HG03103 (cell line): ENCODE results near the gene GADD45G.
A peak's percentile ranks its signal among the peaks of the same experiment; 100 is the strongest.

Experiments
- ATAC-seq: cut with Tn5 transposase; IDR thresholded peaks from one replicate; pipeline ENCODE4 v1.9.1; 2021; ENCODE audit warnings: low read depth; ENCODE audit not compliant: unreplicated experiment

The GADD45G gene

DNA sequence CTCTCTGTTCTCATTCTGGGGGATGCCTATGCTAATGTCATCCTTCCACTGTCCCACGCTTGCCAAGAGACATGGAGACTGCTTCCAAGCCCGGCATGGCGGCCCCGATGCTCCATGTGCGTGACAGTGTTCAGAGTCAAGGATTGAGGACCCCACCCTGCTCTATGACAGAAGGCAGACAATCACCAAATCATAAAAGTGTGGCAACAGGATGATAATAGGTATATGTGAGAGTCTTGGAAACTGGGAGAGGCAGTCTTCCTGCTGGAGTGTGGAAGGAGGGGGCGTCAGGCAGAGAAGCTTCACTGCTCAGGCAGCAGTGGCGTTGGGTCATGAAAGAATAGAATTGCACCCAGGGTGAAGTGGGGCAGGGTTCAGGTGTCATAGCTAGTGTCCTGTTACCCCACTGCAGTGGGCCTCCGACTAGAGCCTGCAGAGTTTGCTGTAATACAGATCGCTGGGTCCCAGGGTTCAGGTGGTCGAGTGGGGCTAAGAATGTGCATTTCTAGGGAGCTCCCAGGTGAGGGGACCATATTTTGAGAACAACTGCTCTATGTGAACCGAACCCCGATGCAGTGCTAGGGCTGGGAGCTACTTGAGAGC lies 12.5 kb upstream of the GADD45G start:
- ATAC-seq: no peak

DNA sequence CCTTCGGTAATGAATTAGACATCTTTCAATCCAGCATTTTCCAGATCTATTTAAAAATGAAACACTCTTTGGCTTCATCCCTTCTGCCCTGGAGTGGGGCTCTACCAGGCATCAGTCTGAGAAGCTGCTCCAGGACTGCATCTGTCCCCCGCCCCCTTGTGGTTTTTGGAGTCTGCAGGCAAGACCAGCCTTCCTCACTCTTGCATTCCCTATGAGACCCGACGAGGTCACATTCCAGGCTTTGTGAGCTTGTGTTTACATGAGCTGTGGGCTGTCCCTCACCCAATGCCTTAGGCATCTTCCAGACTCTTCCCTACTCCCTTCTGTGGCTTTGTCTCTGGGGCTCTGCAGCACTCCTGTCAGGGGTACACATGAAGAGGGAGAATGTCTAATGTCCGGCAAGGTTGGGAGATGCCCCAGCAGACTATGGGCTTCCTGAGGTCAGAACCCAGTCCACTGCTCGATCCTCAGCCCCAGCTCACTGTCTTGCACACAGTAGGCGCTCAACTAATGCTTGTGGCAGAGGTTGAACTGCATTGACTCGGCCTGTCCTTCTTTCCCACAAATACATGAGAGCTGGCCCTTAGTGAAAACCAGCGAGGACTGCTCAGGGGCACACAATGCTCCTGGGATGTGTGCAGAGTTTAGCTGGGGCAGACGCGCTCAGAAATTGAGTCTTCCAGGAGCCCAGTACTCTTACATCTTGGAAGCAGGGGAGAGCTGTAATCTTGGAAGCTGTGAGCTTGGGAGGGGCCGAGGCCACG lies 11.7 kb upstream of the GADD45G start:
- ATAC-seq: no peak

DNA sequence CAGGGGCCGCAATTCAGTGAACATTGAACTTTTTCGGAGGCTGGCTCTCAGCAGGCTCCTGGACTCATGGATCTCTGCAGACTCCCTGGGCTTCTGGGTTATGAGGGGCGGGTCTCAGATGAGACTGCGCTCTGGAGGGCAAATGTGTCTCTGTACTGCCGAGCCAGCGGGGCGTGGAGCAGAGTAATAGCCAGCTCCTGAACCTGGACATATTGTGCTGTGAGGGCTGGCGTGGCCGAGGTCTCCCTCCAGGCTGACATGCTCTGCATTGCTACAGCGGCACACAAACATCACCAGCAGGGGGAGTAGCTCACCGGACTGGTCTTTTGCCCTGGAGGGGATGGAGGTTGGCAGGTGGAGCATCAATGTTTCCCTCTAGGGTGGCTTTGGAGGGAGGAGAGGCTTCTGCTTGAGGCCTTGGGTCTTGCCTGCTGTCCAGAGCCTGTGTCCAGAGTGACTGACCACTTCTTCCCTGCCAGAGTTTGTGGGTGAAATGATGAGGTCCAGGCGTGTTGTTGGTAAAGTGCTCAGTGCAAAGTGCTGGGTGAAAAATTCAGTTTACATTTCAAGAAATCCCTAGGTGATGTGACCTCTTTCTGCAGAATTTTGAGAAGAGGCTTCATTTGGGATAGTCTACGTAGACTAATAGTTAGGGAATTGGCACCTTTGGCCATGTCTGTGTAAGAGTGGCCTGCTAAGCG lies 10.9 kb upstream of the GADD45G start:
- ATAC-seq: peak; percentile 51

DNA sequence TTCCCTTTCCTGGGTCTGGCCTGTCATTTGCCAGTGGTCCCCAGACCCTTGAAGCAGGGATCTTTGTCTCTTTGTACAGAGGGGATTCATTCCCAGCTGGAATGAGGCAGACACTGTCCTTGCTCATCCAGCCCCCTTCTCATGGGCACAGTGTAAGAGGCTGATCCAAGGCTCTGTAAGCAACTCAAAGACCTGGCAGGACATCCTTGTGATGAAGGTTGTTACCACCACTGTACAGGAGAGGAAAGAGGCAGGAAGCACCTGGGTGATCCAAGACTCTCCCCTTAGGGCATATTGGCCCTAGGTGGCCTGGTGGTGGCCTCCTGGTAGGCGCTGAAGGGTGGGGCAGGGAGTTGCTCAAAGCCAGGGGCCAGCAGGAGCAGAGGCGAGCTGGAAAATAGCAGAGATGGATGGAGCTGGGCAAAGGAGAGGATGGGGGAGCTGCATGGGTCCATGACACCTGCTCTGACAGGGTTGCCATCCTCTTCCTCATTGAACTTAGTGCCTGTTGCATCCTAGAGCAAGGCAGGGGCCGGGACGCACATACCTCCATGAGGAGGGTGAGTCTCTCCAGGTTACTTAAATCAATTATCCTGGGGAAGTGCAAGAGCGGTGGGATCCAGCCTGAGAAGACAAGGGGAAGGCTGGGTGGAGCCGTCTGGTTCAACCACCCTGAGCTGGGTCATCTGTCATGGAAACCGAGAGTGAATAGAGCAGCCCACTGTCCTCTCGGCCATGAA lies 9.8 kb upstream of the GADD45G start:
- ATAC-seq: no peak

DNA sequence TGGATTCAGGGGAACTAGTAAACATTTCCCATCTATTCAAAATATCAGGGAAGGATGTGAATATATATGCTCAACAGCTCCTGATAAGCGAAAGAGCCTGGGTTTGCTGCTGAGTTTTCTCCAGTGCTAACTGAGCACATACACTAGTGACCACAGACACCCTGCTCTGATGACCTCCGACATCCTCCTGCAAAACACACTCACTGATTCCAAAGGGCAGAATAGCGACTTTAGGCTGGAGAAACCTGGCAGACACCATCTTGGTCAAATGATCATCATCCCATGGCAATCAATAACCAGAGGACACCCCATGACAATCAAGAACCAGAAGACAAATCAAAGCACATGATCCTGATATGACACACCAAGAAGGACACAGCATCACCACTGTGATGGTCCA lies 9.2 kb upstream of the GADD45G start:
- ATAC-seq: no peak

DNA sequence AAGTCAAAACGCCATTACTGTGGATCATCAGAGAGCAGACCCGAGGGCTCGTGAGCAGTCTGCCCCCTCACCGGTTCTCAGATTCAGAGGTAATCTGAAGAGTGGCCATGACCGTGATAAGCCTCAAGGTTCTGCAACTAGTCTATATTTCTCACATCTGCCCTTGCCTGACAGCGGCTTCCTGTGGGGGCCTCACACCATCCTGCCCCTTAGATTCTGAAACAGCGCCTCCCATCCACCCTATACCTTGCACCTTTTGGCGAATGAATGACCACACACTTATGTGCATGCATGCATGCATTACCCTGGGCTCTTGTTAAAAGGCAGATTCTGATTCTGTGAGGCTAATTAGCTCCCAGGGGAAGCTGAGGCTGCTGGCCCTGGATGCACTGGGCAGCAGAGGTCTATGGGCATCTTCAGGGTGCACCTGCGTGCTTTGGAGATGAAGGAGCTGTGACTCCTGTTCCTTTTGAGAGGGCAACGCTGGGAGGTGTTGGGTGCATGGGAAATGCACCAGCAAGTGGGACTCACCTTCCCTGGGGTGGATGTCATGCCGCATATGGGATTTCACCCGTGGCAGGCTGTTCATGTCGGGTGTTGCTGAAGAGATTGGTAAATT lies 7.8 kb upstream of the GADD45G start:
- ATAC-seq: no peak

DNA sequence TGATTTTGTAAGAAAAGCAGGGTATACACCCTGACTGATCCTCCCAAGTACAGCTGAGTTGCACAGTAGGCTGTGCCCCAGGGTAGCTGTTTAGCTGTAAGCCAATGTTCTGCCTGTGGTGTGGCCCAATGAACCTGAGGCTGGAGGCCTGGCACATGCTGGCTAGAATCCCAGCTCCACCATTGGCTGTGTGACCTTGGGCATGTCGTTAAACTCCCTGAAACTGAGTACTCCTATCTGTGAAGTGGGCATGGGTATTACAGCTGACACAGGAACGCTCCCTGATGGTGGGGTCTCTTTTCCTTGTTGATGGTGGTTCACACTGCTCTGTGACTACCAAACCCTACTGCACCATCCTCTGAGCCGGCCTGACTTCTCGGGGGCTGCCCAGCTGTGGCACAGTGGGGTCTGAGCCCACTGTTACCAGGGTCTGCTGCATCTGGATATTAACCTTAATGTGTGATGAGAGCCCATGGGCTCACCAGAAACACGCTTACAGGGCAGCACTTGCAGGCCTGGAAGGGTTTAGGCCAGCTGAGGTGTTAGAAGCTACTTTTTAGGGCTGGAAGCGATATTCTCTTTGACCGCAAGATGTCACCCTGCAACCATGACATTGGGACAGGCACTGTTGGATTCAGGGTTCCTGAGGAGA lies 7.0 kb upstream of the GADD45G start:
- no peak for ATAC-seq

DNA sequence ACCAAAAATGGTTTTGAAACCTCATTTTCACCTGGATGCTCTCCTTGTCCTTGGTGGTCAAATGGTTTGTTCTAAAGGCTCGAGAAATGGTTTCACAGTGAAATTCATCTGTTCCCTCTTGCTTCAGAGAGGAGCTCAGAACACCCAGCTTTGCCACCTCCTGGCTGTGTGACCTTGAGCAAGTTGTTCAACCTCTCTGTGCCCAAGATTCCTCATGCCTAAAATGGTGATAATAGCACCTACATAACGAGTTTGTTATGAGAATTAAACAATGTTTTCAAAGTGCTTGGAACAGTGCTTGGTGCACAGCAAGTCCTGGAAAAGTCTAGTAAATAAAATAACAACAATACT lies 6.5 kb upstream of the GADD45G start:
- no peak for ATAC-seq

DNA sequence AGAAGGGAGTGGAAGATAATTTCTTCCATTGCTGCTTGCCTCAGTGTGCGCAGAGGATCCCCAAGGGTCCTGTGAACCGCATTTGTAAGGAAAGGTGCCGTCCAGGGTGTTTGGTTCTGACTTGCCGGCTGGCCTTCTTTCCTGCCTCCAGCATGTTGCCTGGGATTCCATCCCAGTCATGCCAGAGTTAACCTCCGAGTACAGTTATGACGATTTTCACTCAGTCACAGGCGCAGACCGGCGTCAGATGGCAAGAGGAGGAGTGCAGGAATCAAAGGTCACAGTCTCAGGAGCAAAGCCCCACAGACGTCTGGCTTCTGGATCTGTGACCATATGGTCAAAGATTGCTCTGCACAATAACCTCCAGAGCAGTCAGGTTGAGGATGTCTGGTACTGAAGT lies 5.9 kb upstream of the GADD45G start:
- ATAC-seq: no peak

DNA sequence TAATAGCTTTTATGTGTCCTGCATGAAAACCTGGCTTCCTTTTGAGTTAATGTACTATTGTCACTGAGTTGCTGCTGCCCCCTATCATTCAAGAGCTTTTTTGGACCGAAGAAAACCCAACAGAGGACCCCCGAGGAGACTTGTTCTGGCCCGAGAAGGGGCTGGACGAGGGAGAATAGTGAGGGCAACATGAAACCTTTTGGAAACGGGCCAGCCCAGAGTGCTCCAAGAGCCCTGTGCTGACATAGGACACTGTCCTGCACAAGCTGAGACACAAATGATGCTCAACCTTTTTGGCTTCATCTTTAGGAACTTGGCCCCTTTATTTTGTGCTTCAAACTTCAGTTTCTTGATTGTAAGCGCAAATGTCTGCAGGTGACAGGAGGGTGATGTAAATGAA lies 4.0 kb upstream of the GADD45G start:
- ATAC-seq: no peak

DNA sequence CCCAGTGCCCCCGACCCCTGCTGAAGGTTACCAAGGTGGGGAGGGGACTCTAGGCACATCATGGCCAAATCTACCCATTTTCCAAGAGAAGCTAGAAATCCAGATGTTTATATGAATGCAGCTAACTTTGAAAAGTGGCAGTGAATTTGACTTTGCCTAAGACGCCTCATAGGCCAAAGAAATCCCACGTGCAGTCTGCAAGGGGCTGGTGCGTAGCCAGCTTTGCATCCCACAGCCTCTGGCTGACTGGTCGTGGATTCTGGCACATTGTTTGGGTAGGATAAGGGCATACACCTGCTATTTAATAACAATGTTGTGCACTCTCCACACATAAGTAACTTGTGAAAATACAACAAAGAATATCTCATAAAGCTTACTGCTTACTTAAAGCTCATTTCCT lies 3.5 kb upstream of the GADD45G start:
- ATAC-seq: no peak

DNA sequence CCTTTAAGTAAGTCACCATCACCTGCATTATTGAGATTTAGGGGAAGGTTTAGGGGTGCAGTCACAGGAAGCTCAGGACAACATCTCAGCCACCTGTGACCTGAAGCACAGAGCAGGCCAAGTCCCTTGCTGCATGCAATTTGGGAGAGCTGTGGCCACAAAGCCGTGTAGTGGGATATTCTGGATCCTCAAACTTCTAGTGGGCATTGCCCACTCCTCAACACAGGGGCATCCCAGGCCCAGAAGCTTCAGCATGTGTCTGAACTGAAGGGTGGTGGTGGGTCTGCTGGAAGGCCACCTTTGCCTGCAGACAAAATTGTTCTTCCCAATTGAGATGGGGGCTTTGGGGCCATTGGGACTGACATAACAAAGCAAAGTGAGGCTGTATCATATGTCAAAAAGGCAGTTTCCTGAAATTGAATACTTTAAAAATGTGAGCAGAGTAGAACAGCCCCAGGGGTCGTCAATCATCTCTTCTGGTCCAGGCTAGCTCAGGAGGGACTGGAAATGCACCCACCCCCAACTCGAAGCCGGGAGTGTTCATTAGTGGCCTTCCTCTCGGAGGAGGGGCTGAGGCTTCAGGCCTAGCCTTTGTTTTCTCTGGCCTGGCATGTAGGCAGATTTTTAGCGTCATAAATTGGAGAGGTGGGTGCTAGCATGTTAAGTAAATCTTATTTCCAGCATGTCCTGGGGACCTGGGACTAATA lies 2.8 kb upstream of the GADD45G start:
- no peak for ATAC-seq

DNA sequence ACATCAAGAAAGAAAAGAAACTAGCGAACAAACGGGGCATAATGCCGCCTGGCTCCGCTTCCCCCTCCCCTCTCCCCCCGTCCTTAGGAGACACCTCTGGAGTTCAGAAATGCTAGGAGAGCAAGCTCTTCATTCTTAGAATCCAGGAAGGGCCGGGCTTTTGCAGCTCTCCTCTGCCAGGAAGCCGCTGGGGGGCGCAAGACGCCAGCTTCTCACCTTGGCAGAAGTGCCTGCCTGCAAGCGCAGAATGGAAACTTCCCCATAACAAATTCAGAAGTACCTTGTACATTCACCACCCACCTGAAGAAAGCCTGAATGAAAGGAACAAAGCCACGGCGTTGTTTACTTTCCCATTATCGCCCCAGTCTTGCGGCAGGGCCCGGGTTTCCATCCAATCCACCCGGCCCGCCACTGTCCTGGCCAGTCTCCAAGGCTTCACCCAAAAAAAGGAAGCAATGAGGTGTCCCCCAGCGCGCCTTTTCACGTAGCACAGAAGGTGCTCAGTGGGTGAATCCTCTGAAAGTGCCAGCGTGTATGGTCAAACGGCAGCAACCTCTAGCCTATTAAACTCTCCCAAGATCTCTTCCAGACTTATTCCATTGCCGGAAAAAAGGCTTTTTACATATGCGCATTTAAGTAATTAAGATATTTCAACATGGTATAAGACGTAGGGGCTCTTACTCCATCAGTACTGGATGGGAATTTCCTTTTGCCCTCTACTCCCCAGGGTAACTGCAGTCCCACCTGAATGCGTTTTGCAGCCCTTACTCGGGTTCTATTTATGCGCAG lies 1.6 kb upstream of the GADD45G start:
- peak; percentile 37 for ATAC-seq

DNA sequence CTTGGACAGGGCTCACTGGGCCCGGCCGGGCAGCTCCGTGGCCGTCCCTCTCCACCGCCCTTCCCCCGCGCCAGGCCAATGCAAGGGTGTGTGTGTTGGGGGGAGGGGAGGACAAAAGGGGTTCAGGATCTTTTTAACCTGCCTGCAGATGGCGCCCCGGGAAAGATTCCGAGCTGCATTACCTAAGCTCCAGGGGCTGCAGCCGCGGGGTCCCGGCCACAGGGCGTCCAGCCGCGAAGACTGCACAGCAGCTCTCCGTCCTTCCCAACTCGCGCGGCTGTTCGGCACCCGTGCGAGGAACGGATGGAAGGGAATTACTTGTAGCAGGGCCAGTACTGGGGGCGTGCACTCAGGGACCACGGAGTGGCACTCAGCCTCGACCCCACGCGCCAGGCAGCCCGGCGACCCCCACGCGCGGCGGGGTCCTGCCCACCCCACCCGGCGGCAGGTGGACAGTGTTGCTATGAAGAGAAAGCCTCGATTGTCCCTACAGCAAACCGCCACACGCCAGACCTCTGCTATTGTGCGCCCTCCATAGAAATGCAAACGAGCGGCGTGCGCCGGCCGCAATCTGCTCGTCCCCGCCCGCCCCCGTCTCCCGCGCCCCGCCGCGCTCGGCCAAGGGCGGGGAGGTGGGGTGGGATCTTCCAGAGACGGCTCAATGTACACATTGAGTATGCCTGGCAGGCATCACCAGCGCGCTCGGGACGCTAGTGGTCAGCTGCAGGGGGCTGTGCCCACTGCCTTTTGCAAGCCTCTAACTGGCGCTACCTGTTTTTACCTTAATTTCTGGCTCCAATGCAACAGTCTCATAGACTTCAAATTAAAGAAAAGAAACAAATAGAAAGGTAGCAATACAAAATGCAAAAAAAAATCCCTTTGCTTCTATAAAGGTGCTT lies 796 bp upstream of the GADD45G start:
- no peak for ATAC-seq

DNA sequence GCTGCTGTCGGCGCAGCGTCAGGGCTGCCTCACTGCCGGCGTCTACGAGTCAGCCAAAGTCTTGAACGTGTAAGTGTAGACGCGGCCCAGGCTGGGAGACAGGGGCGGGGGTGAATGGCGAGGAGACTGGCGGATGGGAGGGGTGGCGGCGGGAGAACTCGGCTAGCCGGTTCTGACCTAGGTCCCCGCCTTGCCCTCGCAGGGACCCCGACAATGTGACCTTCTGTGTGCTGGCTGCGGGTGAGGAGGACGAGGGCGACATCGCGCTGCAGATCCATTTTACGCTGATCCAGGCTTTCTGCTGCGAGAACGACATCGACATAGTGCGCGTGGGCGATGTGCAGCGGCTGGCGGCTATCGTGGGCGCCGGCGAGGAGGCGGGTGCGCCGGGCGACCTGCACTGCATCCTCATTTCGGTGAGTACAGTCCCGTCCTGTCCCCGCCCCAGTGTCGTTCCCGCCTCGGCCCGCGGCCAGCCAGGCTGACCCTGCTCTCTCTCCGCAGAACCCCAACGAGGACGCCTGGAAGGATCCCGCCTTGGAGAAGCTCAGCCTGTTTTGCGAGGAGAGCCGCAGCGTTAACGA lies 745 bp downstream of the GADD45G start:
- ATAC-seq: no peak

DNA sequence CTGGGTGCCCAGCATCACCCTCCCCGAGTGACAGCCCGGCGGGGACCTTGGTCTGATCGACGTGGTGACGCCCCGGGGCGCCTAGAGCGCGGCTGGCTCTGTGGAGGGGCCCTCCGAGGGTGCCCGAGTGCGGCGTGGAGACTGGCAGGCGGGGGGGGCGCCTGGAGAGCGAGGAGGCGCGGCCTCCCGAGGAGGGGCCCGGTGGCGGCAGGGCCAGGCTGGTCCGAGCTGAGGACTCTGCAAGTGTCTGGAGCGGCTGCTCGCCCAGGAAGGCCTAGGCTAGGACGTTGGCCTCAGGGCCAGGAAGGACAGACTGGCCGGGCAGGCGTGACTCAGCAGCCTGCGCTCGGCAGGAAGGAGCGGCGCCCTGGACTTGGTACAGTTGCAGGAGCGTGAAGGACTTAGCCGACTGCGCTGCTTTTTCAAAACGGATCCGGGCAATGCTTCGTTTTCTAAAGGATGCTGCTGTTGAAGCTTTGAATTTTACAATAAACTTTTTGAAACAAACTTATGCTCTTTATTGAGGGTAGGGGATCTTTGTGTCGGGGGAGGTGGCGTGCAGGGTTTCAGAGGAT lies 1.3 kb downstream of the GADD45G start:
- ATAC-seq: no peak

DNA sequence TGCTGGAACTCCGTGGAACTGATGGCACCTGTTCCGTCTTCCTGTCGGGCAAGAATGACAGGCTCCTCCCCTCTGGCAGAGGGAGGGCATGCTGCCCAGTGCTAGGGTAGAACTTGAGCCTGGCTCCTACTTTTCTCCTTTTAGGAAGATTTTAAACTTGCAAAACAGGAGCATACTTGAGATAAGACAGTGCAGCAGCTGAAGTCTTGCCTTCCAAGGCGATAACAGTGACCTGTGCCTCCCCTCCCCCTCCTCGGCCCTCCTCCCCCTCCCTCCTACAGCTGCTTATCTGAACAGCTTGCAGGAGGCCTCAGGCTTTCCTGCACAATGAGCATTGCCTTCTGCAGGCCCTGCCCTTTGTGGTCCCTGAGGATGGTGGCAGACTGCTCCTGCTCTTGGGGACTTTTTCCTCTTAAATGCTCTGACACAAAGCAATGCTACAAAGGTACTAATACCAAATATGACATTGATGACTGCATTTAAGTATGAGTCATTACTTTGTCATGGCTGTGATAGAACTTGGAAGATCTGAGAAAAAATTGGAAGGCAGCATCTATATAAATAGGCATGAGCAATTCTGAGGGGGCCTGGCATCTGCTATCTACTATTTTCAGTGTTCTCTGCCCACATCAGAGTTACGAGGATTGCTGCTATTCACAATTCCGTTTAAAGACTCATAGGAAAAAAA lies 2.0 kb downstream of the GADD45G start:
- no peak for ATAC-seq
